HG03139 (cell line): ENCODE data around the gene CDCA4.
"Not testable (repeated sequence)": the region's sequence is repeated elsewhere in the genome, so short reads cannot be mapped to it uniquely, and the experiment has no call there.

Experiments used
- ATAC-seq: cut with Tn5 transposase; IDR thresholded peaks from one replicate; pipeline ENCODE4 v1.9.1; 2021; ENCODE audit not compliant: unreplicated experiment

The CDCA4 gene

DNA sequence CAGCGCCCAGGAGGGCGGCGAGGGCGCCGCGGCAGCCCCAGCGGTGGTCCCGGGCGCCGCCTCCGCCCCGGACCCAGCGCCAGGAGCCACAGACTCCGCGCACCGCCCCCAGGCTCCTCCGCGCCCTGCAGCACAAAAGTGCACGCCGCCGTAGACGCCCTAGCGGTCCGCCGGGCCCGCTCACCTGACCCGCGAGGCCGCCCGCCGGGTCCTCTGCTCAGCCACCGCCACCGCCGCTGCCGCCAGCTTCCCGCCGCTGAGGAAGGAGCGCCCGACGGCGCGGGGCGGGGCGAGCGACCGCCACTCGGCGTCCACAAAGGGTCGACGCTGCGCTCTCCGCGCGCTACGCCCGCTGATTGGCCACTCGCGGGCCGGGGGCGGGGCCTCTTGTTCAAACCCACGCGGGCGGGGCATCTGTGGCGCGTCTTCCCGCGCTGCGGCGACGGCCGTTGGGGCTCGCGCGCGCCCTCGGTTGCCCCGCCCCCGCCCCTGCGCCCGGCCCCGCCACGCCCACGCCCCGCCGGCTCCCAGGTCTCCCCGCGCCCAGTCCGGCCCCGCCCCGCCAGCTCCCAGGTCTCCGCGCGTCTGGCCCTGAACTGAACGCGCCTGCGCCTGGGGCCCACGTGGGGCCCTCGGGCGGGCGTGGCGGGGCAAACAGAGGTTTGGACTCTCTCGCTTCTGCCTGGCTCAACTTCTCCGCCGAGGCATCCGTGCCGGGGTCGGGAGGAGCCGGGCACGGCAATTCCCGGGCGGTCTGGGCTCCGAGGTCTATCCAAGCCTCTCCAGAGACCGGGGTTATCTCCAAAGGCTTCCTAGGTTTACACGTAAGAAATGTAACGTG, at the start of gene CDCA4:
TSS of gene CDCA4 (minus strand) at position 269 of the 841 bp plus-strand sequence. CDS start 9,154 bp downstream, outside the sequence.
- peak; percentile 68 for ATAC-seq

DNA sequence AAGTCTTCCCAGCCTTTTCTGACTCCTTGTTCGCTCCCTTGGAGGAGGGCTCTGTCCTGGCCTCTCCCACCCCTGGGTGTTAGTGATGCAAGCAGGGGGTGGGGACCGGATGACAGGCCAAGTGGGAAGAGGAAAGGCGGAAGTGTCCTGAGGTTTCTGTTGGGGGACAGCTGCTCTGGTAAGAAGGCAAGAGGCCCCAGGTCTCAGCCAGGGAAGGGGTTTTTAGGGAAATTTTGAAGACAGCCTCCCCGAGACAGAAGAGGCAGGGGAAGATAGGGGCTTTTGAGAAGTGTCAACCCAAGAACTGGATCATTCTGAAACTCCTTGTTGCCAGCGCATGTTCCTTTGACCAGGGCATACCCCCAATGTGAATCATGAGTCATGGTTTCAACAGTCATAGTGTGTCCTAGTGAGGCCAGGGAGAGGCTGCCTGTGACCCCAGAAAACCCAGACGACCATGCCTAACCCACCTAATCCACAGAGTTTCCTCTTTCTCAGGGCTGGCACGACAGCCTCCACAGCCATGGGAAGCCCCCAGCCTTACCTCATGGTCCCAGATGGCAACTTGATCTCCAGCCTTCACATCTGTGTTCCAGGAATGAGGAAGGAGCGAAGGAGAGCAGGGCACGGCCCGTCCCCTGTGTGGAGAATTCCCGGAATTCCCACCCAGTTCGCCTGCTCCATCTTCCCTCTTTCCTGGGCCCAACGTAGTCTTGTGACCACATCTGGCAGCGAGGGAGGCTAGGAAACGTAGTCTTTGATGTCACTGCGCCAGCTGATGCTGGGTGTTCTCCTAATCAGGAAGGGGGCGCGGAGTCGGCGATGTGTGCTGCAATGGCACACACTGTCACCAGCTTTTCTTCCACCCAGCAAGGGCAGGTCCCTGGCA, 49.2 kb upstream of the CDCA4 start:
- ATAC-seq, result peak; percentile 25

DNA sequence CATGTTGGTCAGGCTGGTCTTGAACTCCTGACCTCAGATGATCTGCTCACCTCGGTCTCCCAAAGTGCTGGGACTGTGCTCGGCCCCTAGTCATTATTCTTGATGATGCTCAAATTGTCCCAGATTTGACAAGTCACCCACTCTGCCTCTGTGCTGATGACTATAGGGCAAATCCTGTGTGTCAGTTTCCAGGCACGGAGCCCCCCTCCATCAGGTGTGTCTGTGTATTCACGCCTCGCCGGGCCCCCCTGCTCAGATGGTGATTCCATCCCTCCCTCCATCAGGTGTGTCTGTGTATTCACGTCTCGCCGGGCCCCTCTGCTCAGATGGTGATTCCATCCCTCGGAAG, 48.6 kb upstream of the CDCA4 start:
- ATAC-seq, result no peak

DNA sequence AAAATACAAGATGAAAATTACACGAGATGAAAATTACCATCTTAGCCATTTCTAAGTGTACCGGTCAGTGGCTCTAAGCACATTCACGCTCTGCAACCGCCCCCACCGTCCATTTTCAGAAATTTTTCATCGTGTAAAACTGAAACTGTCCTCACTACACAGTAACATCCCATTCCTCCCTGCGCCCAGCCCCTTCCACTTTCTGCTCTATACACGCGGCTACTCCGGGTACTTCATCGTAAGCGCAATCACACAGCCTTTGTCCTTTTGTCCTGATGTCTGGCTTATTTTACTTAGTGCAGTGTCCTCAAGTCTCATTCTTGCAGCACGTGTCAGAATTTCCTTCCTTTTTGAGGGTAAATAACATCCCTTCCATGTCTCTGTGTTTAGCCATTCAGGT, 47.9 kb upstream of the CDCA4 start:
- ATAC-seq, result no peak

DNA sequence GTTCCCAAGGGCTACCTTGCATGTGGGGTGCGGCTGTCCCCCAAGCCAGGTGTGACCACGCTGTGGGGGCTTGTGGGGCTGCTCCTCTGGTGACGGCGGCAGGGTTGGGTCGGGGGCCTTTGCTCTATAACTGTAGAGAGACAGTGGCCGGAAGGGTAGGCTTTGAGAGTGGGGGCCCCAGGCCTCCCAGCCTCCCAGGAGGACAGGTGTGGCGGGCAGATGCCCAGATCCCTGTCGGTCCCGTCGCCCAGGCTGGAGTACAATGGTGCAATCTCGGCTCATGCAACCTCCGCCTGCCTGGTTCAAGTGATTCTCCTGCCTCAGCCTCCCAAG, 47.1 kb upstream of the CDCA4 start:
- no peak for ATAC-seq

DNA sequence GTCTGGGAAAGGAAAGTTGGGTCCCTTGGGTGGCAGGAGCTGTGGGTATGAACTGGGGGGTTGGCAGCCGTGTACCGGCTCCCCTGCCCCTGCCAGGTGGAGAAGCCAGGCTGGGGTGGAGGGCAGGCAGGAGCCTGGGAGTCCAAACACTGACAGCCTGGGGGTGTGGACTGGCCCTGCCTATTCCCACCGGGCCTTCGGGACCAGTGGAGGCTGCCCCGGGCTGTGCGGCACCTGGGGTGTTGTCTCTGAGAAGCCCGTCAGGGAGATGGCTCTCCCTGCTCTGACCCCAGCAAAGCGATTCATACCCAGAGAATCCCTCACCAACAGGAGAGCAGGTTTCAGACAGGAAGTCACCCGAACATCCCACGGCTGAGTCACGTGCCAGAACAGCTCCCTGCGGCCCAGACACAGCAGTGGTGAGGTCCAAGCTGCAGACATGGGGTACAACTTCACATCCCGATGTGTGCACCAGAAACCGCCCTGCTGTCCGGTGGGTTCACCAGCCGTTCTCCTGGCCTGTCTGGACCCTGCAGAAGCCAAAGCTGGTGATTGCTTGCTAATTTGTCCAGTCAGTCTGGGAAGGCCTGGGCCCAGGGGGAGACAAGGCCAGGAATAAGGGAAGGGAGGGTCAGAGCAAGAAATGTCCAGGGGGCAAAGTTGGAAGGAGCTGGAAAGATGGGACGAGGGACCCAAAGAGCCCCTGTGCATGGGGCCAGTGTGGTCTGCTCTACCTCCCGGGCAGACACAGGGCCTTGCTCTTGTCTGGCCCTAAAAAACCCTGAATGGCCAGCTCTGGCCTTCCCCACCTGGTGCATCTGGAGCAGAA, 46.5 kb upstream of the CDCA4 start:
- no peak for ATAC-seq

DNA sequence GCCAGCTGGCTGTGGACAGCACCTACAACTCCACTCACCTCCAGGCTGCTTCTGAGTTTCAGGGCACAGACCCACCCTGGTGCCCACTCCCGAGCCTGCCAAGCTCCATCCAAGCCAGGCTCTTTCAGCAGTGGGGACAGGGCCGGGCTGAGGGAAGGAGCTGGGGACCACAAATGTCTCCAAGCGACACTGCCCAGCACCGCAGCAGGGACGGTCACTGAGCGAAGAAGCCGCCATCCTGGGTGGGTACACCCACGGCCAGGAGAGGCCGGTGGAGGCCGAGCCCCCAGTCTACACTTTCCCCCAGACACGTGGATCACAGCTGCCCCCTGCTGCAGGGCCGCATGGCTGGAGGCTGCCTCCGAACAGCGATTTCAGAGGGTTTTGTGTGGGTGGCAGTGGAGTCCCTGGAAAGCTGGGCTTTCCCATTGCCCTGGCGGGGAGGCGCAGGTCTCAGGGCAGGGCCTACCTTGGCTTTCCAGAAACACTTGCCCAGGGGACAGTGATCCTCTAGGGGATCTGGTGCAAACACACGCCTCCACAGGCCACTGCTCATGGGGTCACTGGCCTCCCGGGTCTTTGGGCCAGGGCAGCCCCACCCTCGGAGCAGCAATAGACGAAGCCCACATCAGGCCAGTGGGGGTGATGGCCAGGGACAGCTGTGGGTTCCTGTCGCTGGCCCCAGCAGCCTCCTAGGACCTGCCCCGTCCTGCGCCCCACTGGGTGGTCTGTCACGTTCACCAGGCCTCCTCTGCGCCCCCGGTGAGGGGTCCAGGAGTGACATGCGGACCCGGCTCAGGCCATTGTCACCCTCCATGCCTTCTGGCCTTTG, 45.6 kb upstream of the CDCA4 start:
- ATAC-seq, result no peak

DNA sequence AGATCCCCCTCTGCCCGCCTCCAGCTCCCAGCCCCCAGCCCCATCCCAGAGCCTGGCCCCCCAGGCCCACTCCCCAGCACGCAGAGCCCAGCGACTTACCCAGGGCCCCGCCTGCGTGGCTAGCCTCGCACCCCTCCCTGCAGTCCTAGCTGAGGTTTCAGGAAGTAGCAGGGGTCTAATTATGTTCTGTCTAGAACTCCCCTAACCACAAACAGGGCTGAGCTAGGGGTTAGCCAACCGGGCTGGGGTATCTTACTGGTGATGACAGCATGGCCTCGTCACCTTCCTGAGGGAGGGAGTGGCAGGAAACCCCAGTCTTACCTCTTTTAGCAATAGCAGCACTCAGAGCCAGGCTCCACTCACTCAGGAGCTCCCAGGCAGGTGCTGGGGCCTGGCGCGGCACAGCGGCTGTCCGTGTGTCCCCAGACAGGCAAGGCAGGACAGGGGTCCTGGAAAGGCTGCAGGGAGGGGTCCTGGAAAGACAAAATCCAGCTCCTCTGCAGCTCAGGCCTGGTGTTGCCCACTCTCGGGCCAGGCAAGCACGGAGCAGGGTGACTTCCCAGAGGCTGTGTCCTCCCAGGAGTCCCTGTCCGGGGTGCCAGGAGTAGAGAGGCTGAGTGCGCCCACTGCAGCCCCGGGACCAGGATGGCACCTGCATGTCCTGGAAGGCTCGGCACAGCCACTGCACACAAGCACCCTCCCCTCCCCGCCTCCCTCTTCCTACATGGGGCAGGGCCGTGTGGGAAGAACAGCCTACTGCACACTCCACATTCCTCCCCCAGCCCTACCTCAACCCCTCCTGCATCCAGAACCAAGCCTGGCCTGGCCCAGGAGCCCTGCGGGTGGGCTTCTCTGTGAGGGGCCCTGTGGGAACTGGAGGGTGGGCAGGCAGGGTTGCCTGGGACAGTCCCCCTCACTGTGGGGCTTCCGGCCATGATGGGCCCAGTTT, 44.7 kb upstream of the CDCA4 start, which contains the start of gene GPR132:
TSS of gene GPR132 (minus strand) at position 151 of the 949 bp plus-strand sequence. CDS start 10,010 bp downstream, outside the sequence.
- peak; percentile 44 for ATAC-seq

DNA sequence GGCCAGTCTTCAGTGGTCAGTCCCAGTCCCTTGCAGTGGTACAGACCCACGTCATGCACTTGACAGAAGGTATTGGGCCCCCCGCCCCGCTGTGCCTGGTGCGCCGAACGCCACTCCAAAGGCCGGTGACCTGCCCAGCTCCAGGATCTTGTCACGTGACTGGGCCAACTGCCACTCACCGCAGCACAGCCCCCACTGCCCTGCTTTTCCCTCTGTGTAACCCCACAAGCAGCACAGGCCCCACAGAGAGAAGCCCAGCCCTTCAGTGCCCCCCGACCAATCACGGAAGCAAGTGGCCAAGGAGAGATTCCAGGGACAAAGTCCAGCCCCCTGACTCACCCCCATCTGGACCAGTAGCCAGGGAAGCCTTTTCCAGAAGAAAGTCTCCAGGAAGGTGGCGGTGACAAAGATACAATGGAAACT, 43.8 kb upstream of the CDCA4 start:
- no peak for ATAC-seq

DNA sequence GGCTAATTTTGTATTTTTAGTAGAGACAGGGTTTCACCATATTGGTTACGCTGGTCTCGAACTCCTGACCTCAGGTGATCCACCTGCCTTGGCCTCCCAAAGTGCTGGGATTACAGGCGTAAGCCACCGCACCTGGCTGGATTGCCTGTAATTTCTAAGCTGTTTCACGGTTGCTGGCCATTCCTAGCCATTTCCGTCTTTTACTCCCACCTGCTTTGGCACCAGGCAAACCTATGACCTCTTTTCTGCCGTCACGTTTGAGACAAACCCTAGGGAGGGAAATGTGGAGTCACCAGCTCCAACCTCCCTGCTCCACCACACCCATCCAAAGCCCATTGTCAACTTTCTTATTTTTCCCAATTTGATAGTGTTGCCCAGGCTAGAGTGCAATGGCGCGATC, 43.1 kb upstream of the CDCA4 start:
- no peak for ATAC-seq

DNA sequence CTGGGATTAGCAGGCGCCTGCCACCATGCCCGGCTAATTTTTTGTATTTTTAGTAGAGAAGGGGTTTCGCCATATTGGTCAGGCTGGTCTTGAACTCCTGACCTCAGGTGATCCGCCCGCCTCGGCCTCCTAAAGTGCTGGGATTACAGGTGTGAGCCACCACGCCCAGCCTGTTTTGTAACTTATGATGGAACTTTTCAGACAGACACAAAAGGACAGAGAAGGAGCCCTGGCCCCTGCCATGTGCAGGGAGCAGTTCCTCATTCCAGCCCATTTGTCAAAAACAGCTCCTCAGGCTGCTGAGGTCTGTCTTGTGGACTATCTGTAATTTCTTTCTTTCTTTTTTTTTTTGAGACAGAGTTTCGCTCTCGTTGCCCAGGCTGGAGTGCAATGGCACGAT, 42.6 kb upstream of the CDCA4 start:
- not testable (repeated sequence) for ATAC-seq

DNA sequence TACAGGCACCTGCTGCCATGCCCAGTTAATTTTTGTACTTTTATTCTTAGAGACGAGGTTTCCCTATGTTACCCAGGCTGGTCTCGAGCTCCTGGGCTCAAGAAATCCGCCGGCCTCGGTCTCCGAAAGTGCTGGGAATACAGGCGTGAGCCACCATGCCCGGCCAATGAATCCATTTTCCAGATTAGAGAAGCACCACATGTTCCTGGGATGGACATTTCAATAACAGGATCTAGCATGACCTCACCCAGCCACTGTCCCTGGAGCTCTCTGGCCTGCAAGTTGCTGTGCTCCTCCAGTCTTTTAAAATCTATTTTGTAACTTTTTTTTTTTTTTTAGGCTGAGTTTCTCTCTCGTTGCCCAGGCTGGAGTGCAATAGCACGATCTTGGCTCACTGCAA, 42.2 kb upstream of the CDCA4 start:
- no peak for ATAC-seq

DNA sequence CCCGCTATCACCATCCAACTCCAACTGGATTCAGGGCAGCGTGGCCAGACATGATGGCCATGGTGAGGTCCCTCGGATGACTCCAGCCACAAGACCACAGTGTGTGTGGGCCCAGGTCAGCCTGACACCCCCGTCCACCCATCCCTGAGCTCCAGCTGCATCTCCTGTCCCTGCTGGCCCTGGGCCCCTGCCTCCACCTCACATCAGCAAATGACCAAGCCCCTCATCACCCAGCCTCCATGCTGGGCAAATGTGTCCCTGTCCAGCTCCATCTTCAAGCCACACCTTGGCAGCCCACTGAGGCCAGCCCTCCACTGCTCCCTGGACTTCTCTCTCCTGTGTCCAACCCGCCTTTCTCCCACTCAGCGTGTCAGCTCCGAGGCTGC, 41.2 kb upstream of the CDCA4 start:
- no peak for ATAC-seq

DNA sequence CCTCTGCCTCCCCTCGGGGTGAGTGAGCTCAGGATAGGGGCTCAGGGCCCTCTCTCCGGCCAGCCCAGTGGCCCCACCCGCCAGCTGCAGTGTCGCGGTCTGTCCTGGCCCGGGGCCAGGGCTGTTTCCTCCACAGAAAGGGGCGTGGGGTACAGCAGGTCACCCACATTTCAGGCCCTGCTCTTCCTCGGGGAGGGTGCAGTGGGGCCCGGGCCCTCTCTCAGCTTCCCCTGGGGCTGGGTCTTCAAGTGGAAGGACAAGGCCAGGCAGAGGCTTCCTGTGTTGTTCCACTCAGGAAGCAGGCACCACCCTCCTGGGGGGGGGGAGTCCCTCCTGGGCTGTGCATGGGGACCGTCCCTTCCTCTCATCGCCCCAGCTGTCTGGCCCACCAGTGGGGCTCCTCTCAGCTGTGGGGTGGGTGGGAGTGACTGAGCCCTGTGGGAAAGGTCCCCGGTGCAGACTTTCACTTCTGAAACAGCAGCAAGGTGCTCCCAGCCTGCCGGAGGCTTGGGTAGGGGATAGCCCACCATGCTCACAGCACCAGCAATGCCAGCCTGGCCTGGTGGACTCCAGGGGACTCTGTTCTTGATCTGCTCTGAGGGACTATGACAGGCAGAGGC, 40.7 kb upstream of the CDCA4 start:
- ATAC-seq, result no peak

DNA sequence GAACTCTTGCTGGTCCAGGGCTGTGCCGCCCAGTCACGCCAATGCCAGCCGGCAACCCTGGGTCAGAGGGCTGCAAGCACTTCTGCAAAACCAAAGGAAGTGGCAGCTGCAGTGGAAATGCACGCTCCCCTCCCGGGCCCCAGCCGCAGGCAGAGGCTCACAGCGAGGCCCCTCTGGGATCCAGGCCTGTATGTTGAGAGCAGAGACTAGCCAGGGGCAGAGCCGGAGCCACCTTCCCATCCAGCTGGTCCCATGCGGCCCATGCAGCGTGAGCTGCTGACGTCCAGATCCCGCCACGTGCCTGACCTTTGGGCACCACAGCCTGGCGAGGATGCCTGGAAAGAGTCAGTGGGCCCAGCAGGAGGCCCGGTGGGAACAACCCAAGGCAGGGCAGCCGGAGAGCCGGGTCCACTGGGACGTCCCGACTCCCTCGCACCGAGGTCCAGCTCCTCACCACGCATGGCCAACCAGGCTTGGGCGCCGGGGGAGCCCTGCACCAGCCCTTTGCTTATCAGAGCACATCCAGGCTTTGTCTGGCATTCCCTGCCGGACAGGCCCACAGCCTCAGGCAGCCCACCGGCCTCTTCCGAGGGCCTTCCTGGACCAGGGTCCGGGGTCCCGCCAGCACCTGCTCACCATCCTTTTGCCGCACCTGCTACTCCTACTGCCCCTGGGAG, 40.0 kb upstream of the CDCA4 start:
- ATAC-seq, result no peak

DNA sequence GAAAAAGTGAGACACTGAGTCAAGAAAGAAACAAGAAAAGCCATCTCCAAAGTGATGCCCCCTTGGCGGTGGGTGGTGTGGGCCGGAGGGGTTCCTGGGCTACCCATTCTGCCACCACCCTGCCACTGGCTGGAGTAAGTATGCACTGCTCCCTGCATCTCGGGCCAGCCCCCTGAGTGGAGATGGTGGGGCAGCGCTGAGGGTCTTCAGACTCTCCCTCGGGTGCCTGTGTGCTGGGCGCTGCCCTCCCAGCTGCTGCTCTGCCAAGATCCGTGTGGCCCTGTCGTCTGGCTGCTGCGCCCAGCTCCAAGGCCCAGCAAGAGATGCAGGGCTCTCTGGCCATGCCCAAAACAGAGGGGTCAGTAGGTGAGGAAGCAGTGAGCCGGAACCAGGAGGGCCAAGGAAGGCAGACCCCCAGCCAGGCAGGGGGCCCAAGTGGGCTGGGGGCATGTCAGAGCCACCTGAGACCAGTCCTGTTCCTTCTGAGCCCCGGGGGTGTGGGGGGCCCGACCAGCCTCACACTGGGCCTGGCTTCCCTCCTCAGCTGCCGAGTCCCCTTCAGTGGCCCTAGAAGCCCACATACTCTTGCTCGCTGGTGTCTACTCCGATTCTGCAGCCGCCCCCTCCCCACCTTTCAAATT, 39.2 kb upstream of the CDCA4 start:
- no peak for ATAC-seq

DNA sequence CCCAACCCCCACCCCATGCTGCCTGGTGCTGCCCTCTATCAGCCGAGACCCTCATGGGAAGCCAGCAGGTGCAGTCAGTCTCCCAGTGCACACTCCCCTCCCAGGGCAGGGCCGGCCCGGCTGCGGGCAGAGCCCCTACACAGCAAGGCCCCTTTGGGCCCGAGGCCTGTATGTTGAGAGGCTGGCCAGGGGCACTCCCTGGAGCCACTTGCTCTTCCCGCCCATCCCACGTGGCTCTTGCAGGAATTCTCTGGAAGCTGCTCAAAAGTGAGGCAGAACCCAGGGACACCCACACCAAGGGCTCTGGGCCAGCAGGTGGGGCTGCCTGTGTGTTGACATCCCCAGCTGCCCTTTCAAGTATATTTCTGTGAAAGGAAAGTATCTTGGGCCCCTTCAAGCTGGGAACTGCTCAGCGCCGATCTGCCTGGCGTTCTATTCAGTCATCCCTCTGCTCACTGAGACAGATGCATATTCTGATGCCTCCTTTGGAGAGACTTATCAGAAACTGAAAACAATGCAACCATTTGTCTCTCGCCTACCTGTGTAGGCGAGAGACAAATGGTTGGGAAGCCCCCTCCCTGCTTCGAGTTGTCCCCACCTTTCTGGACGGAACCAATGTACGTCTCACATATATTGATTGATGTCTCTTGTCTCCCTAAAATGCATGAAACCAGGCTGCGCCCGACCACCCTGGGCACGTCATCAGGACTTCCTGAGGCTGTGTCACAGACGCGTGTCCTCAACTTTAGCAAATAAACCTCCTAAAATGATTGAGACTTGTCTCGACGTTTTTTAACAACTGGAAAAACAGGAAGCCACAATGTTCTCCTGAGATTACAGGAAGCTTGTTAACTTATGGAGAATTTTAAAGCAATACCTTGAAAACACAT, 38.4 kb upstream of the CDCA4 start:
- ATAC-seq, result no peak
